DMS114 treated with DMSO at 0.1 percent for 48 hours (cell line): ENCODE measurements around the gene SLC12A4.
A peak's percentile ranks its signal among the peaks of the same experiment; 100 is the strongest.
"Not testable (repeated sequence)": the region's sequence is repeated elsewhere in the genome, so short reads cannot be mapped to it uniquely, and the experiment has no call there.

Source experiments
- DNase-seq: peaks from one replicate; lab custom pipeline; 2025; ENCODE audit not compliant: unreplicated experiment; lab: John Stamatoyannopoulos, UW

The SLC12A4 gene

GRCh38 chr16:67942510-67943255 is 25.8 kb downstream of the SLC12A4 start:
- DNase-seq, result no peak

GRCh38 chr16:67942200-67942509 is 26.3 kb downstream of the SLC12A4 start:
- peak; percentile 26 for DNase-seq

GRCh38 chr16:67941469-67942199 is 26.8 kb downstream of the SLC12A4 start:
- DNase-seq, result no peak

- no peak for DNase-seq
Observed at GRCh38 chr16:67940446-67941089, 27.9 kb downstream of the SLC12A4 start.

GRCh38 chr16:67939507-67940445 is 28.7 kb downstream of the SLC12A4 start:
- no peak for DNase-seq

GRCh38 chr16:67937713-67938112 is 30.7 kb downstream of the SLC12A4 start:
- DNase-seq, result not testable (repeated sequence)

- peak; percentile 39 for DNase-seq
Observed at GRCh38 chr16:67936880-67937605, 31.4 kb downstream of the SLC12A4 start.

- DNase-seq, result no peak
Observed at GRCh38 chr16:67936124-67936879, 32.1 kb downstream of the SLC12A4 start, which contains the start of gene PSMB10. TSS of gene PSMB10 (minus strand) at chr16:67936850. CDS start at chr16:67936749, 101 bp downstream.

GRCh38 chr16:67935402-67936123 is 32.9 kb downstream of the SLC12A4 start:
- DNase-seq, result peak; percentile 97

GRCh38 chr16:67935101-67935401 is 33.4 kb downstream of the SLC12A4 start:
- no peak for DNase-seq

GRCh38 chr16:67934306-67935100 is 33.9 kb downstream of the SLC12A4 start:
- DNase-seq, result no peak

- DNase-seq, result no peak
Observed at GRCh38 chr16:67933805-67934204, 34.6 kb downstream of the SLC12A4 start.

GRCh38 chr16:67932462-67932840 is 36.0 kb downstream of the SLC12A4 start:
- DNase-seq, result no peak

GRCh38 chr16:67931712-67932461 is 36.5 kb downstream of the SLC12A4 start, which contains the start of gene CTRL:
TSS of gene CTRL (minus strand) at chr16:67931862. CDS start at chr16:67931852, 10 bp downstream.
- no peak for DNase-seq

GRCh38 chr16:67930678-67931211 is 37.7 kb downstream of the SLC12A4 start:
- DNase-seq, result no peak

GRCh38 chr16:67930191-67930590 is 38.2 kb downstream of the SLC12A4 start:
- DNase-seq, result no peak
